Activated CD8-positive, alpha-beta T cell treated with anti-CD3 and anti-CD28 coated beads for 36 hours (primary cell): ENCODE results near the gene SSR1. TPM values are rescaled to one million over a fixed set of nuclear protein-coding genes. Genes with fewer than 3 reads are reported as not detected.

Experiments used
- ATAC-seq: fragments of 200-7000 bp; cut with Tn5 transposase; one replicate; pipeline ENCODE4 v1.10.0; 2021; ENCODE audit warnings: mild to moderate bottlenecking, moderate library complexity
- CTCF ChIA-PET: fragments of 350-600 bp; sonication (Branson Sonifier 250); formaldehyde crosslinking; loops from one replicate; lab custom pipeline; 2021; ENCODE audit warnings: antibody characterized with exemption; lab: Charles Lee
- POLR2A ChIA-PET: fragments of 350-600 bp; sonication (Branson Sonifier 250); formaldehyde crosslinking; loops from one replicate; lab custom pipeline; 2021; ENCODE audit warnings: antibody characterized with exemption; lab: Charles Lee
- DNase-seq: peaks from one replicate; pipeline ENCODE4 v3.0.0-alpha.2; 2020
- H3K27ac Mint-ChIP-seq: one replicate; pipeline ENCODE4 v1.8.0; 2021; ENCODE audit warnings: mild to moderate bottlenecking, mixed read lengths
- H3K27me3 Mint-ChIP-seq: one replicate; pipeline ENCODE4 v1.8.0; 2021; ENCODE audit warnings: mixed read lengths
- H3K36me3 Mint-ChIP-seq: one replicate; pipeline ENCODE4 v1.8.0; 2021; ENCODE audit warnings: low read depth, mixed read lengths
- H3K4me1 Mint-ChIP-seq: one replicate; pipeline ENCODE4 v1.8.0; 2021; ENCODE audit warnings: low read depth, mixed read lengths
- H3K4me3 Mint-ChIP-seq: one replicate; pipeline ENCODE4 v1.8.0; 2021; ENCODE audit warnings: mild to moderate bottlenecking, moderate library complexity, mixed read lengths
- H3K9me3 Mint-ChIP-seq: one replicate; pipeline ENCODE4 v1.8.0; 2021; ENCODE audit warnings: mixed read lengths
- intact Hi-C: fragments of 100-400 bp; cut with micrococcal nuclease; formaldehyde crosslinking; loops from one replicate; pipeline ENCODE4 v1.10.0; 2022
- total RNA-seq, 2 experiments: library from RNA; stranded (reverse); gene quantifications; one replicate each; pipeline ENCODE4 v1.2.3, GENCODE V29; 2021
- TF ChIP-seq, protein P1 (sequence below): fragments of 200-600 bp; IDR thresholded peaks from one replicate; pipeline ENCODE4 v1.8.0; 2022; ENCODE audit warnings: antibody characterized with exemption, mild to moderate bottlenecking

SSR1 gene
- total RNA-seq, 2 experiments from 2014 or later, result 117 to 124 TPM

- peak overlapping the region; percentile 3 for H3K27ac Mint-ChIP-seq
- TF ChIP-seq, protein P1, sequence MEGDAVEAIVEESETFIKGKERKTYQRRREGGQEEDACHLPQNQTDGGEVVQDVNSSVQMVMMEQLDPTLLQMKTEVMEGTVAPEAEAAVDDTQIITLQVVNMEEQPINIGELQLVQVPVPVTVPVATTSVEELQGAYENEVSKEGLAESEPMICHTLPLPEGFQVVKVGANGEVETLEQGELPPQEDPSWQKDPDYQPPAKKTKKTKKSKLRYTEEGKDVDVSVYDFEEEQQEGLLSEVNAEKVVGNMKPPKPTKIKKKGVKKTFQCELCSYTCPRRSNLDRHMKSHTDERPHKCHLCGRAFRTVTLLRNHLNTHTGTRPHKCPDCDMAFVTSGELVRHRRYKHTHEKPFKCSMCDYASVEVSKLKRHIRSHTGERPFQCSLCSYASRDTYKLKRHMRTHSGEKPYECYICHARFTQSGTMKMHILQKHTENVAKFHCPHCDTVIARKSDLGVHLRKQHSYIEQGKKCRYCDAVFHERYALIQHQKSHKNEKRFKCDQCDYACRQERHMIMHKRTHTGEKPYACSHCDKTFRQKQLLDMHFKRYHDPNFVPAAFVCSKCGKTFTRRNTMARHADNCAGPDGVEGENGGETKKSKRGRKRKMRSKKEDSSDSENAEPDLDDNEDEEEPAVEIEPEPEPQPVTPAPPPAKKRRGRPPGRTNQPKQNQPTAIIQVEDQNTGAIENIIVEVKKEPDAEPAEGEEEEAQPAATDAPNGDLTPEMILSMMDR, result no peak
- ATAC-seq (no peak), DNase-seq (no peak)
- H3K9me3 Mint-ChIP-seq, result peaks cover 7% of the 10 kb centered on the region
- H3K4me3 Mint-ChIP-seq, result no peak overlapping the region
- no peaks in the 10 kb centered on the region for H3K27me3 Mint-ChIP-seq
- CTCF ChIA-PET, result no interaction called here
- peaks cover 70% of the 10 kb centered on the region for H3K36me3 Mint-ChIP-seq
- intact Hi-C loops, result no loop called here
- peaks cover 52% of the 10 kb centered on the region for H3K4me1 Mint-ChIP-seq
- POLR2A ChIA-PET, result interaction anchor here (0.6 kb wide), 1 partner anchor 81 kb away, joined by 3 read pairs; no protein-coding TSS in a partner anchor
These were observed 5.5 kb downstream of the SSR1 start for GRCh38 chr6:7307533-7307932.

DNA sequence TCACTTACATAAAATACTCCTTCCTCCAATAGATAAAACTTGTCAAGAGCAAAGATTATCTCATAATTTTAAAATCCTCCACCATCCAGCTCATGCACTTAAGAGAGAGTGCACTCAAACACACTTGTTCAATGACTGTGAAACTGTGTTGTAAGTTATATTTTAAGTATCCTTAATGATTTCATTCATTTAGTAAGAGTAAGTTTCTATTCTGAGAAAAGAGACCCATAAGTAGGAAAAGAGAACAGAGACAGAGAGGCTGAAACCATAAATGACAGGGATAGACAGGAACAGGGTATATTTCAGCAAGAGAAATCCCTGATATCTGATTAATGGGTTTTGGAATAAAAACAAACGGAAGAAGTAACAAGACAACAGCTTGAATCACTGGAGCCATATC is 8.2 kb downstream of the SSR1 start:
- H3K36me3 Mint-ChIP-seq, result peaks cover 68% of the 10 kb centered on the region
- intact Hi-C loops, result no loop called here
- CTCF ChIA-PET, result interaction anchor here (1.1 kb wide), 1 partner anchor 29 kb away, joined by 4 read pairs; no protein-coding TSS in a partner anchor
- peak overlapping the region; percentile 44 for H3K27ac Mint-ChIP-seq
- no peaks in the 10 kb centered on the region for H3K27me3 Mint-ChIP-seq
- TF ChIP-seq, protein P1, result no peak
- peaks cover 3% of the 10 kb centered on the region for H3K9me3 Mint-ChIP-seq
- H3K4me3 Mint-ChIP-seq, result no peak overlapping the region
- POLR2A ChIA-PET, result interaction anchor here (0.6 to 1.1 kb wide), 2 partner anchors 14 to 90 kb away, joined by 3 to 4 read pairs; no protein-coding TSS in a partner anchor
- ATAC-seq, result no peak
- no peak for DNase-seq
- H3K4me1 Mint-ChIP-seq, result peaks cover 50% of the 10 kb centered on the region

DNA sequence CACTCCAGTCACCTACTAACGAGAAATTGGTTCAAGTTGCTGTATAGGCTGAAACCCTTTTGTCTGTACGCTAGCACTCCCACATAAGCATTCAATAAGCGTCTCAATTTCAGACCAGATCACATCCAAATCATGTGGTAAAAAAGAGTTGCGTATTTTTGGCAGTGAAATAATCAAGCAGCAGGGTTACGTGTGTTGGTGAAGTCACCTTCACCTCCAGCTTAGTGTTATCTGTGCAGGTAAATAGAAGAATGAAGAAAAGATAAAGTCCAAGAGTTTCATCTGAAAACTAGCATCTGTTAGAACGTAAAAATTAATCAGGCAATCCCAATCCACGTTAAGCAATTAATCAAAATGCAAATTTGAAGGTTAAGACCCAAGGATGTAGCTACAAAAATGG is 11.3 kb downstream of the SSR1 start:
- no peaks in the 10 kb centered on the region for H3K27me3 Mint-ChIP-seq
- POLR2A ChIA-PET, result interaction anchor here (1.5 kb wide), 1 partner anchor 16 kb away, joined by 4 read pairs; no protein-coding TSS in a partner anchor
- ATAC-seq (no peak), DNase-seq (no peak)
- intact Hi-C loops, result no loop called here
- H3K9me3 Mint-ChIP-seq, result no peaks in the 10 kb centered on the region
- CTCF ChIA-PET, result interaction anchor here (5.4 kb wide), 1 partner anchor 26 kb away, joined by 23 read pairs; no protein-coding TSS in a partner anchor
- H3K36me3 Mint-ChIP-seq, result peaks cover 60% of the 10 kb centered on the region
- peaks cover 24% of the 10 kb centered on the region for H3K4me1 Mint-ChIP-seq
- H3K27ac Mint-ChIP-seq, result no peak overlapping the region
- TF ChIP-seq, protein P1, result no peak
- no peak overlapping the region for H3K4me3 Mint-ChIP-seq

DNA sequence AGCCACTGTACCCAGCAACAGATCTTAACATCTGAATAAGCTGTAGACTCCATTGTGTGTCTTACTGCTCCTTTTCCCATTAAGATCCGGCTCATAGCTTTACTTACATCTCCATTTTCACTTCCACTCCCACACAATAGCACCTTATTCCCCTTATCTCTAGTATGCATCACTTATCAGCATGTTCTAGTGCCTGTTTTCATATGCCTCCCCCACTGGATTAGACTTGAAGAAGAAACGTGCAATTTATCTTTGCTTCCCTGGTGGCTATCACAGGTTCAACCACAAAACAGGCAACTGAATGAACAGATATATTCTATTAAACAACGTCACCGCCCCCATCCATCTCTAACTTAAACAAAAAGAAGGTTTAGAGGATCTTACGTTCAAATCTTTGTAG is 12.1 kb downstream of the SSR1 start:
- Mint-ChIP-seq H3K9me3 (no peaks in the 10 kb centered on the region), H3K4me1 (peaks cover 27% of the 10 kb centered on the region), H3K27ac (no peak overlapping the region), H3K36me3 (peaks cover 65% of the 10 kb centered on the region), H3K27me3 (no peaks in the 10 kb centered on the region), H3K4me3 (no peak overlapping the region)
- POLR2A ChIA-PET, result interaction anchor here (1.5 kb wide), 1 partner anchor 15 kb away, joined by 4 read pairs; no protein-coding TSS in a partner anchor
- CTCF ChIA-PET, result interaction anchor here (1.6 to 5.4 kb wide), 2 partner anchors 18 to 25 kb away, joined by 3 to 23 read pairs; no protein-coding TSS in a partner anchor
- ATAC-seq (no peak), DNase-seq (no peak)
- intact Hi-C loops, result no loop called here
- TF ChIP-seq, protein P1, result no peak

DNA sequence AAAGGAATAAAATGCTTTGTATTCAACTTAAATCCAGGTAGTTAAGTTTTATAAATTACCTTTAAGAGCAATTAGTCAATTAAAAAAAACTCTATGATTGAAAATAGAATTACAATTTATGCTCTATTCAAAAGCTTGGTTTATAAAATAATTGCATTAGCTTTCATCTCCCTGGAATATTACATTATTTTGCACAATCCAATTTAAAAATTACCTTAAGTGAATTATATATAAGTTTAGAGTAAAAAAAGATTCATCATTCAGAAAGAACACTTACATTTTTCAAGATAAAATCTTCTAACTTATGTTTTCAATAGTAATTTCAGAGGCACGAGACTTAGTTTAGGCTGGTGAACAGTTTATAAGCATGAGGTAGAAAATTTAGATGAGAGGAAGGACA is 14.9 kb downstream of the SSR1 start:
- ChIA-PET CTCF (interaction anchor here (5.4 kb wide), 1 partner anchor 23 kb away, joined by 23 read pairs; no protein-coding TSS in a partner anchor), POLR2A (interaction anchor here (0.6 kb wide), 1 partner anchor 121 kb away, joined by 3 read pairs; no protein-coding TSS in a partner anchor)
- Mint-ChIP-seq H3K9me3 (no peaks in the 10 kb centered on the region), H3K4me1 (peaks cover 15% of the 10 kb centered on the region), H3K4me3 (no peak overlapping the region), H3K27ac (no peak overlapping the region), H3K36me3 (peaks cover 51% of the 10 kb centered on the region), H3K27me3 (no peaks in the 10 kb centered on the region)
- DNase-seq (no peak), ATAC-seq (no peak)
- TF ChIP-seq, protein P1, result no peak
- intact Hi-C loops, result no loop called here
